Measurements from ENCODE around the gene GLYATL3.

- no peak for TF ChIP-seq CTCF (conservative IDR thresholded peaks at IDR 0.05; ENCODE audit: low read length)
- TF ChIP-seq EZH2phosphoT487 (IDR thresholded peaks at IDR 0.05; ENCODE audit: borderline replicate concordance, low read depth, low read length): no peak
Observed at GRCh38 chr6:49558238-49558637, 58.5 kb downstream of the GLYATL3 start.

All from OCI-LY7 (cell line).